ENCODE measurements around the gene ANGPTL7. TPM values are rescaled to one million over a fixed set of nuclear protein-coding genes. Genes with fewer than 3 reads are reported as not detected.
"Not testable (repeated sequence)": the region's sequence is repeated elsewhere in the genome, so short reads cannot be mapped to it uniquely, and the experiment has no call there.

The ANGPTL7 gene
- polyA plus RNA-seq, 3 donors: 0.45 to 1.7 (median 1.1) TPM

DNA sequence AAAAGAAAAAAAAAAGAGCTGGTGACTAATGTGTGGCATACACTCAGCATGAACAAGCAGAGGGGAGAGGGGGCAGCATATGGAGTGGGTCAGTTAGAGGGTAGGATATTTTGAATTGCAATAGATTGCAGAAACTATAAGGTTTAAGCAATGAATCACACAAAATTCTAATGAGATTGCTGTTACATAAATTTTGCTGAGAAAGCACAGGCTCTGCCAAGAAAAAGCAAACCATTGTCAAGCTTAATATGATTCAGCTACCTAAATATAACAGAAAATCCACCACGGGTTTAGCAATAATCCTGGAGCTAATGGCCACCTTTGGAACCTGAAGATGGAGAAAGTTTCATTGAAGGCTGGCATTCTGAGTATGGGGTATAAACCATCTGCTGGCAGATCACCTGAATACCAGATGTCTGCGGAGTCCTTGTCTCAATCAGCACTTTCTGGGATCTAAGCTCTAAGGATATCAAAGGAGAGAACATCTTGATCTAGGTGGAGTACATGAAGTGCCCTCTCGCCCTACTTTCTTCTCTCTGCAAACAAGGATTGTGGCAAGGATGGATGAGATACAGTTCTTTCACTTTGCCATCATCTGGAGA lies 30.3 kb upstream of the ANGPTL7 start:
- 70 to 83% (median 71%) methylated on average over 3 of the region's 3 CpGs for WGBS, 3 donors
- H3K27ac ChIP-seq (ENCODE audit: low read depth, low read length): no peak overlapping the region

DNA sequence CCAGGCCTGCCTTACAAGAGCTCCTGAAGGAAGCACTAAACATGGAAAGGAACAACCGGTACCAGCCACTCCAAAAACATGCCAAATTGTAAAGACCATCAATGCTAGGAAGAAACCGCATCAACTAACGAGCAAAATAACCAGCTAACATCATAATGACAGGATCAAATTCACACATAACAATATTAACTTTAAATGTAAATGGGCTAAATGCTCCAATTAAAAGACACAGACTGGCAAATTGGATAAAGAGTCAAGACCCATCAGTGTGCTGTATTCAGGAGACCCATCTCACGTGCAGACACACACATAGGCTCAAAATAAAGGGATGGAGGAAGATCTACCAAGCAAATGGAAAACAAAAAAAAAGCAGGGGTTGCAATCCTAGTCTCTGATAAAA lies 26.4 kb upstream of the ANGPTL7 start:
- H3K27ac ChIP-seq (ENCODE audit: low read depth, low read length): not testable (repeated sequence)
- WGBS, 3 donors: 96 to 100% (median 99%) methylated on average over 3 to 4 of the region's 4 CpGs

- WGBS, 3 donors: 96 to 98% (median 97%) methylated on average over 5 of the region's 5 CpGs
- H3K27ac ChIP-seq (ENCODE audit: low read depth, low read length): not testable (repeated sequence)
Observed at GRCh38 chr1:11166744-11167143, 22.4 kb upstream of the ANGPTL7 start.

DNA sequence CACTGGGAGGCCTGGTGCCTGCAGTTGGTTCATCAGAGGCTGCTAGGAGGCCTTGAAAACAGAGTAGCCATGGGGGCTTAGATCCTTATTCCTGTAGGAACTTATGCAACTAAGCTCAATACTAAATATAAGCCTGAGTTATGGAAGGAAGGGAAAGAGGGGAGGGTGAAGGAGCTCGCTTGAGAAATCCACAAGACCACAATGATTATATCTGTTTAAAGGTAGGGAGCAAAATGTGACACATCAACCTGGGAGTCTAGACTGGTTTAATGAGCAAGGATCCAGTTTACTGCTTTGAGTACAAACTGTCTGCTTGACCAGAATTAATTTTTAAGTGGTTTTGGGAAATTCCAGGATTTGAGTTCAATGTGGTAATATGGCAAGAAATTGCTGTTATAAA lies 20.4 kb upstream of the ANGPTL7 start:
- no peak overlapping the region for H3K27ac ChIP-seq (ENCODE audit: low read depth, low read length)
- 73 to 100% (median 82%) methylated on average over 1 of the region's 1 CpG for WGBS, 3 donors

GRCh38 chr1:11169202-11169601 lies 20.0 kb upstream of the ANGPTL7 start:
- WGBS, 3 donors: 74 to 84% (median 76%) methylated on average over 3 of the region's 3 CpGs
- no peak overlapping the region for H3K27ac ChIP-seq (ENCODE audit: low read depth, low read length)

GRCh38 chr1:11170102-11170501 lies 19.1 kb upstream of the ANGPTL7 start:
- WGBS, 3 donors: 87 to 89% (median 89%) methylated on average over 2 of the region's 2 CpGs
- H3K27ac ChIP-seq (ENCODE audit: low read depth, low read length): no peak overlapping the region

DNA sequence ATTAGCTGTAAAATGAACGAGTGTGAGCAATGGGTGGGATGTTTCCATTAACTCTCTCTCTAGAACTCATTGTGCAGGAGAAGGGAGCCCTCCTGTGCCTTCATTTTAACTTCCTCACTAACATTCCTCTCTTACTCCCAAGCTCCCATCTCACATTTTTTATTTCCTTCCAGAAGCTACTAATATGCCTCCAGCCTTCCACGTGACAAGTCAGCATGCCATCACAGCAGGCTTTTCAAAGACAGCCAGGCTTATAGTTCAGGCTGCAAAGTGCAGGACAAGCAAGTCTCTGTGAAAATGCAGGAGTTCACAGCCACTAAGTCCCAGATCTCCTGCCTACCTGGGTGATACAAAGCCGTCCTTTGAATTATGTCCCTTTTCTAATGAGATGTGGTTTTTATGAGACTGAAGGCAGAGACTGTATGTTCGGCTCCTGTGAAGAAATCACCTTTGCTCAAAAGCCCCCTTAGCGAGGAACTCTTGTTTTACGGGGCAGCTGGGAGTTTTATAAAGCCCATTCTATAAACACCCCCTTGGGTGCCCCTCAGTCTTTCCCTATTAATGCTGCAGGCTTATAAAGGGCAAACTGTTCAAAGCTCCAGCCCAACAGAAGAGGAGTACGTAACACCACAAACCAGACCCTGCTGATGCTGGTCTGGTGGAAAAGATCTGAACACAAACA lies 14.8 kb upstream of the ANGPTL7 start:
- 81 to 89% (median 85%) methylated on average over 7 of the region's 7 CpGs for WGBS, 3 donors
- no peak overlapping the region for H3K27ac ChIP-seq (ENCODE audit: low read depth, low read length)

DNA sequence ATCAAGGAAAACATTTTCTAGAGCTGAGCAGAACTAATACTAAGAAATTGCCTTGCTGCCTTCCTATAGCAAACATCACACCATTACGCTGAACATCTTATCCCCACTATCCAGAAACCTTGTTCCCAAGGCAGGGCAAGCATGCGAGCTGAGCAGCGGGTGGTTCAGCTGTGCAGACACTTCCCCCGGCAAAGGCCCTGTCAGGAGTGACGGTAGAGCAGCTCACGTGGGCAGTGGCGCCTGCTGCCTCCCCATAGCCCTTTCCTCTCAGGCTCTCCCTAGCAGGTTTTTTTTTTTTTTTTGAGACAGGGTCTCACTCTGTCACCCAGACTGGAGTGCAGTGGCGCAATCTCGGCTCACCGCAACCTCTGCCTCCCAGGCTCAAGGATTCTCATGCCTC lies 13.7 kb upstream of the ANGPTL7 start:
- H3K27ac ChIP-seq (ENCODE audit: low read depth, low read length): no peak overlapping the region
- WGBS, 3 donors: 94 to 97% (median 97%) methylated on average over 10 of the region's 10 CpGs

DNA sequence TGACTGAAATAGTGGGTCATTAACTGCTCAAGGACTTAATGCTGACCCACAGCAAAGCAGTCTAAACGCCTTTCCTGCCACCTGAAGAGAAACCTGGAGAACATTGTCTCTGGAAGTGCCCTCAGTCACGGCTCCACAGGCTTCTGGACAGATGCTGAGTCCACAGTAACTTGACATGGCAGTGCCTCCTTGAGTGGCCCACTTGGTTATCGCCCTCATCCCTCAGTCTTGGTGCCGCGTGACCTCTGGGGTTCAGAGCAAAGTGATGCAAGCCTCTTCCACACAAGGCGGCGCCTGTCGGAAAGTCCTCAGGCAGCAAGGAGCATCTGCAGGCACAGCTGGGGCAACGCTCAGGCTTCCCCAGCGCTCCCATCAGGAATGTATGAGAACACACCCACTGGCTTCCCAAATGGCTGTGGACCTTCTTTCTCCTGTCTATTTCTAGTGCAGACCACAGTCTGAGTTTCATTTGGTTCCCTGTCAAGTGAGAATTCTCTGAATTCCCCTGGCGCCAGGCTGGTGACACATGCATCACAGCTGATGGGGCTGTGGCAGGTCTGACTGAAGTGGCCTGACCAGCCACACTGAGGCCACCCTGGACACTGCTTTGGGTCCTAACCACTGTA lies 13.0 kb upstream of the ANGPTL7 start:
- no peak overlapping the region for H3K27ac ChIP-seq (ENCODE audit: low read depth, low read length)
- 94 to 97% (median 95%) methylated on average over 11 of the region's 11 CpGs for WGBS, 3 donors

- 53 to 66% (median 62%) methylated on average over 7 of the region's 7 CpGs for WGBS, 3 donors
- no peak overlapping the region for H3K27ac ChIP-seq (ENCODE audit: low read depth, low read length)
Observed at GRCh38 chr1:11178021-11179015, 10.8 kb upstream of the ANGPTL7 start.

- no peak overlapping the region for H3K27ac ChIP-seq (ENCODE audit: low read depth, low read length)
Observed at GRCh38 chr1:11179125-11179524, 10.0 kb upstream of the ANGPTL7 start.

DNA sequence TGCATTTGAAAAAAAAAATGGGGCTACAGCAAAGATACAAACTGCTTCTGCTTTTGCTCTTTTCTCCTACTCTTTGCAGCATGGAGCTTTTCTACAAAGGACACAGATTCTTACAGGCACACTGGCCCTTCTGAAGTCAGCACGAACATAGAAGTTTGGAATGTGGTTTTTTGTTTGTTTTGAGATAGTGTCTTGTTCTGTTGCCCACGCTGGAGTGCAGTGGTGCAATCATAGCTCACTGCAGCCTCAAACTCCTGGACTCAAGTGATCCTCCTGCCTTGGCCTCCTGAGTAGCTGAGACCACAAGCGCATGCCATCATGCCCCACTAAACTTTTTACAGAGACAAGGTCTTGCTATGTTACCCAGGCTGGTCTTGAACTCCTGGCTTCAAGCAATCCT lies 9.4 kb upstream of the ANGPTL7 start:
- WGBS, 3 donors: 43 to 85% (median 83%) methylated on average over 3 of the region's 3 CpGs
- not testable (repeated sequence) for H3K27ac ChIP-seq (ENCODE audit: low read depth, low read length)

GRCh38 chr1:11180342-11180744 lies 8.8 kb upstream of the ANGPTL7 start:
- no peak overlapping the region for H3K27ac ChIP-seq (ENCODE audit: low read depth, low read length)

DNA sequence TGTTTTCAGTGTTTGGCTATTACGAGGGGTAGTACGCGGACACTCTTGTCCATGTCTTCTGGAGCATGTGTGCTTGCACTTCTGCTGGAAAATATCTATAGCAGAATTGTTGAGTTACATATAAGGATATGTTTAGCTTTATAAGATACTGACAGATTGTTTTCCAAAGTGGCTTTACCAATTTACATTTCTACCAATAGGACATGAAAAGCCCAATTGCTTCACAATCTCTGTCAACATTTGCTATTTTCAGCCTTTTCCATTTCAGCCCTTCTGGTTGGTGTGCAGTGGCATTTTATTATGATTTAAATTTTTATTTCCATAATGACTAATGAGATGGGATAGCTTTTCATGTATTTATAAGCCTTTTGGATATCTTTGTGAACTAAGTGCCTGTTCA lies 6.3 kb upstream of the ANGPTL7 start:
- H3K27ac ChIP-seq (ENCODE audit: low read depth, low read length): no peak overlapping the region
- WGBS, 3 donors: 99 to 100% (median 100%) methylated on average over 3 of the region's 3 CpGs

DNA sequence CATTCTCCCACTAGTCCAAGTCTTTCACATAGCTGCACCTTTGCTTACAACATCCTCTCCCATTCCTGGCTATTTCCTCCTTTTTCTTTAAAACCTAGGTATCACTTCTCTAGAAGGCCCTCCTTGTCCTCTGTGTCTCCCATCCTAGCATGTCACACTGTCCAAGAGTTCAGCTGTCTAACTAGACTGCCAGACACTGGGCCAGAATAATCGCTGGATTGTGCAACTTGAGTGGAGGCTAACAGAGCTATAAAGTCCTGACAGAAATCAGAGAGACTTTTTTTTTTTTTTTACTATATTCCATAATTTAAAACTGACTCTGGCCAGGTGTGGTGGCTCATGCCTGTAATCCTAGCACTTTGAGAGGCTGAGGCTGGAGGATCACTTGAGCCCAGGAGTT lies 4.2 kb upstream of the ANGPTL7 start:
- WGBS, 3 donors: 63 to 97% (median 85%) methylated on average over 1 of the region's 1 CpG

GRCh38 chr1:11187000-11187399 lies 2.2 kb upstream of the ANGPTL7 start:
- 90 to 96% (median 91%) methylated on average over 3 of the region's 3 CpGs for WGBS, 3 donors
- H3K27ac ChIP-seq (ENCODE audit: low read depth, low read length): no peak overlapping the region

More for the DNA sequence above, 4.2 kb upstream of the ANGPTL7 start:
- no peak overlapping the region for H3K27ac ChIP-seq (ENCODE audit: low read depth, low read length)

DNA sequence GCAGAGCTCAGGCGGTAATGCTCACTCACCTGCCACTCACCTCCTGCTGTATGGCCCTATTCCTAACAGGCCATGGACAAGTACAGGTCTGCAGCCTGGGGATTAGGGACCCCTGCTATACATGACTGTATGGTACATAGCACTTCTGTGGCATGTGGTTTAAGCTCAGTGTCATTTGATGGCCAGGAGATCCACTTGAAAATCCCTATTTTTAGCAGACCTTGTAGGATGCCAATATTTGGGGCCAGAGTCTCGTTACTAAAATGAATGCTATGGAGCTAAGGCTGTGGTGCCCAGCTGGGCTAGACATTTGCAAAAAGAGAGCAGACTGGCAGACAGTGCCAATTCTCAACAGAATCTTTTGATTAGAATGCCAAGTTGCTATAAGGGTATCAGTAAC lies 1.7 kb upstream of the ANGPTL7 start:
- WGBS, 3 donors: 79 to 85% (median 83%) methylated on average over 2 of the region's 2 CpGs
- H3K27ac ChIP-seq (ENCODE audit: low read depth, low read length): no peak overlapping the region

DNA sequence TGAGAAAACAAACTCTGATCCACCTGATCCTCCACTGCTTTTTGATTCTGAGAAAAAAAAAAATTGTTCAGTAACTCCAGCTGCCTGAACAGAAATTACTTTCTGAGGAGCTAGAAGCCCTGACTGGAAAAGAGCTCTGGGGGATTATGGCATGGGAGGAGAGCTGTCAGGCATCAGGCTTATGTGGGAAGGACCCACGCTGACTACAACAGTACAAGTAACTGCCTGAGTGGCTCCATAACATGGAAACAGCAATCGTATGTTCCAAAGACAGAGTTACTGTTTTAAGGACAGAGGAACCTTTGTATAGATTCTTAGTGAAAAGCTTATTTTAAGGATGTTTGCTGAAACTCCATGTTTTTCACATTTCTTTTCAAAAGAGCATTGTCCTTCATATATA lies 1.2 kb upstream of the ANGPTL7 start:
- no peak overlapping the region for H3K27ac ChIP-seq (ENCODE audit: low read depth, low read length)
- WGBS, 3 donors: 60 to 81% (median 67%) methylated on average over 2 of the region's 2 CpGs

DNA sequence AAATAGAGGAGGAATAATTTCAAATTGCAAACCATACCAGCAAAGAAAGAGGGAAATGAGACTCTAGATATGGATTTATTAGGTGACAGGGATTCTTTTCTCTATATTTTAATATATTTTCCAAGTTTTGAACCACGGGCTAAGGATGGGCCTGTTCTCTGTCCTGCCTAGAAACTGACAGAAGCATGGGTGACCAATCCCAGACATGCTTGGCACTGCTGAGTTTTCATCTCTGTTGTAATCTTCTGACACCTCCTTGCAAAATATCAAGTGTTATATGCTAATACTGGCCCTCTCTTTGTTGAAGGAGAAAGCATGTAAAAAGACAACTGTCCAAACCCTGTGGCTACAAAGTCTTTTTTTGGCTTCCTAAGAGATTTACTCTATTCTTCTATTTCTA lies 774 bp upstream of the ANGPTL7 start:
- H3K27ac ChIP-seq (ENCODE audit: low read depth, low read length): no peak overlapping the region
- 69 to 89% (median 76%) methylated on average over 1 of the region's 1 CpG for WGBS, 3 donors

Data from adipose tissue (tissue), 3 donors.